Activated CD8-positive, alpha-beta memory T cell treated with anti-CD3 and anti-CD28 coated beads, Interleukin-2, amount 10 ng/mL, durations not matched to agents 7 days and 5 days (primary cell): ENCODE measurements around the gene NTNG2. TPM values are rescaled to one million over a fixed set of nuclear protein-coding genes. Genes with fewer than 3 reads are reported as not detected.
A peak's percentile ranks its signal among the peaks of the same experiment; 100 is the strongest.
"Not testable (repeated sequence)": the region's sequence is repeated elsewhere in the genome, so short reads cannot be mapped to it uniquely, and the experiment has no call there.

Experiments used
- ATAC-seq: fragments of 150-1000 bp; cut with Tn5 transposase; one replicate; pipeline ENCODE4 v1.10.0; 2021; ENCODE audit warnings: moderate library complexity
- CTCF ChIA-PET: fragments of 350-600 bp; sonication (Branson Sonifier 250); formaldehyde crosslinking; loops from one replicate; lab custom pipeline; 2021; ENCODE audit warnings: antibody characterized with exemption; lab: Charles Lee
- DNase-seq: peaks from one replicate; pipeline ENCODE4 v3.0.0-alpha.2; 2020
- H3K27ac Mint-ChIP-seq: one replicate; pipeline ENCODE4 v1.8.0; 2021; ENCODE audit warnings: mild to moderate bottlenecking, mixed read lengths
- H3K27me3 Mint-ChIP-seq: one replicate; pipeline ENCODE4 v1.8.0; 2021; ENCODE audit warnings: mixed read lengths
- H3K36me3 Mint-ChIP-seq: one replicate; pipeline ENCODE4 v1.8.0; 2021; ENCODE audit warnings: mild to moderate bottlenecking, mixed read lengths
- H3K4me1 Mint-ChIP-seq: one replicate; pipeline ENCODE4 v1.8.0; 2021; ENCODE audit warnings: mixed read lengths
- H3K4me3 Mint-ChIP-seq: one replicate; pipeline ENCODE4 v1.8.0; 2021; ENCODE audit warnings: mild to moderate bottlenecking, moderate library complexity, mixed read lengths
- H3K9me3 Mint-ChIP-seq: one replicate; pipeline ENCODE4 v1.8.0; 2022; ENCODE audit warnings: low read depth, mixed read lengths
- total RNA-seq, 2 experiments: library from RNA; stranded (reverse); gene quantifications; one replicate each; pipeline ENCODE4 v1.2.3, GENCODE V29; 2021

Gene NTNG2
- 10 to 100 TPM in 1 of 2 experiments, 1 to 10 TPM in 1; 7.9 to 14.5 TPM for total RNA-seq

- no peaks in the 10 kb centered on the region for H3K9me3 Mint-ChIP-seq
- peaks cover 3% of the 10 kb centered on the region for H3K36me3 Mint-ChIP-seq
- peak within 1 kb of the TSS; percentile 87 for H3K27ac Mint-ChIP-seq
- CTCF ChIA-PET = interaction anchor here (1.0 to 1.7 kb wide), 4 partner anchors 8 to 406 kb away, joined by 3 to 7 read pairs (median 5); no protein-coding TSS in a partner anchor
- H3K27me3 Mint-ChIP-seq = peaks cover 69% of the 10 kb centered on the region
- H3K4me1 Mint-ChIP-seq = peaks cover 14% of the 10 kb centered on the region
- H3K4me3 Mint-ChIP-seq = peak within 1 kb of the TSS; percentile 93
- ATAC-seq = no peak
- DNase-seq = no peak
These were observed at the start of gene NTNG2 for GRCh38 chr9:132161743-132162184. TSS of gene NTNG2 (plus strand) at chr9:132162058. CDS start at chr9:132166832, 4,774 bp downstream.

- no peaks in the 10 kb centered on the region for H3K36me3 Mint-ChIP-seq
- H3K4me1 Mint-ChIP-seq = no peaks in the 10 kb centered on the region
- no peak overlapping the region for H3K4me3 Mint-ChIP-seq
- H3K9me3 Mint-ChIP-seq = no peaks in the 10 kb centered on the region
- ATAC-seq = peak; percentile 64
- H3K27me3 Mint-ChIP-seq = peaks cover 41% of the 10 kb centered on the region
- DNase-seq = peak; percentile 59
- H3K27ac Mint-ChIP-seq = no peak overlapping the region
- CTCF ChIA-PET = interaction anchor here (1.0 to 1.3 kb wide), 2 partner anchors 12 to 351 kb away, joined by 3 read pairs; no protein-coding TSS in a partner anchor
These were observed 47.7 kb upstream of the NTNG2 start for GRCh38 chr9:132114102-132114707.

- no peak overlapping the region for H3K4me3 Mint-ChIP-seq
- no peak overlapping the region for H3K27ac Mint-ChIP-seq
- ATAC-seq = no peak
These were observed 45.3 kb upstream of the NTNG2 start for GRCh38 chr9:132116583-132116982.

GRCh38 chr9:132117694-132118093 lies 44.2 kb upstream of the NTNG2 start:
- Mint-ChIP-seq H3K27ac (no peak overlapping the region), H3K36me3 (no peaks in the 10 kb centered on the region), H3K4me3 (no peak overlapping the region), H3K4me1 (no peaks in the 10 kb centered on the region), H3K27me3 (peaks cover 48% of the 10 kb centered on the region), H3K9me3 (no peaks in the 10 kb centered on the region)
- ATAC-seq (no peak), DNase-seq (no peak)
- CTCF ChIA-PET = interaction anchor here (1.1 kb wide), 1 partner anchor 10 kb away, joined by 3 read pairs; no protein-coding TSS in a partner anchor

More at GRCh38 chr9:132116583-132116982, 45.3 kb upstream of the NTNG2 start:
- Mint-ChIP-seq H3K9me3 (no peaks in the 10 kb centered on the region), H3K4me1 (no peaks in the 10 kb centered on the region), H3K27me3 (peaks cover 41% of the 10 kb centered on the region), H3K36me3 (no peaks in the 10 kb centered on the region)
- CTCF ChIA-PET = no interaction called here
- no peak for DNase-seq

- no peak overlapping the region for H3K4me3 Mint-ChIP-seq
- no peak for DNase-seq
- CTCF ChIA-PET = no interaction called here
- peaks cover 5% of the 10 kb centered on the region for H3K4me1 Mint-ChIP-seq
- H3K27ac Mint-ChIP-seq = no peak overlapping the region
- H3K27me3 Mint-ChIP-seq = peaks cover 68% of the 10 kb centered on the region
- H3K36me3 Mint-ChIP-seq = no peaks in the 10 kb centered on the region
- ATAC-seq = no peak
- no peaks in the 10 kb centered on the region for H3K9me3 Mint-ChIP-seq
These were observed 40.8 kb upstream of the NTNG2 start for GRCh38 chr9:132121021-132121420.

GRCh38 chr9:132124800-132125199 lies 37.1 kb upstream of the NTNG2 start:
- peaks cover 78% of the 10 kb centered on the region for H3K27me3 Mint-ChIP-seq
- no peak overlapping the region for H3K4me3 Mint-ChIP-seq
- no peaks in the 10 kb centered on the region for H3K9me3 Mint-ChIP-seq
- no peaks in the 10 kb centered on the region for H3K36me3 Mint-ChIP-seq
- H3K4me1 Mint-ChIP-seq = peaks cover 19% of the 10 kb centered on the region
- DNase-seq = no peak
- ATAC-seq = no peak
- no peak overlapping the region for H3K27ac Mint-ChIP-seq
- CTCF ChIA-PET = no interaction called here

GRCh38 chr9:132125361-132125760 lies 36.5 kb upstream of the NTNG2 start:
- Mint-ChIP-seq H3K4me3 (no peak overlapping the region), H3K4me1 (peaks cover 19% of the 10 kb centered on the region), H3K9me3 (no peaks in the 10 kb centered on the region), H3K27ac (no peak overlapping the region), H3K27me3 (peaks cover 79% of the 10 kb centered on the region), H3K36me3 (no peaks in the 10 kb centered on the region)
- CTCF ChIA-PET = interaction anchor here (1.2 to 2.2 kb wide), 4 partner anchors 111 to 366 kb away, joined by 3 to 8 read pairs (median 4); no protein-coding TSS in a partner anchor
- no peak for ATAC-seq
- DNase-seq = no peak

GRCh38 chr9:132125944-132126679 lies 35.7 kb upstream of the NTNG2 start:
- CTCF ChIA-PET = interaction anchor here (0.7 to 2.2 kb wide), 8 partner anchors 11 to 367 kb away, joined by 3 to 8 read pairs (median 4); no protein-coding TSS in a partner anchor
- peaks cover 19% of the 10 kb centered on the region for H3K4me1 Mint-ChIP-seq
- H3K27me3 Mint-ChIP-seq = peaks cover 79% of the 10 kb centered on the region
- H3K27ac Mint-ChIP-seq = no peak overlapping the region
- no peaks in the 10 kb centered on the region for H3K36me3 Mint-ChIP-seq
- peak overlapping the region; percentile 53 for H3K4me3 Mint-ChIP-seq
- ATAC-seq = peak; percentile 51
- DNase-seq = peak; percentile 48
- H3K9me3 Mint-ChIP-seq = no peaks in the 10 kb centered on the region

GRCh38 chr9:132126680-132127236 lies 35.1 kb upstream of the NTNG2 start:
- no peaks in the 10 kb centered on the region for H3K9me3 Mint-ChIP-seq
- CTCF ChIA-PET = interaction anchor here (0.7 to 2.2 kb wide), 8 partner anchors 9 to 364 kb away, joined by 3 to 8 read pairs (median 4); no protein-coding TSS in a partner anchor
- H3K27me3 Mint-ChIP-seq = peaks cover 80% of the 10 kb centered on the region
- H3K27ac Mint-ChIP-seq = no peak overlapping the region
- no peaks in the 10 kb centered on the region for H3K36me3 Mint-ChIP-seq
- DNase-seq (no peak), ATAC-seq (peak; percentile 27)
- peak overlapping the region; percentile 53 for H3K4me3 Mint-ChIP-seq
- H3K4me1 Mint-ChIP-seq = peaks cover 19% of the 10 kb centered on the region

GRCh38 chr9:132127888-132128534 lies 33.8 kb upstream of the NTNG2 start:
- no peak for ATAC-seq
- peaks cover 80% of the 10 kb centered on the region for H3K27me3 Mint-ChIP-seq

GRCh38 chr9:132129535-132129934 lies 32.3 kb upstream of the NTNG2 start:
- ATAC-seq = no peak
- Mint-ChIP-seq H3K4me3 (no peak overlapping the region), H3K9me3 (no peaks in the 10 kb centered on the region), H3K27ac (no peak overlapping the region), H3K36me3 (no peaks in the 10 kb centered on the region), H3K4me1 (peaks cover 19% of the 10 kb centered on the region), H3K27me3 (peaks cover 80% of the 10 kb centered on the region)
- no peak for DNase-seq
- CTCF ChIA-PET = no interaction called here

More at GRCh38 chr9:132127888-132128534, 33.8 kb upstream of the NTNG2 start:
- Mint-ChIP-seq H3K4me3 (no peak overlapping the region), H3K36me3 (no peaks in the 10 kb centered on the region), H3K9me3 (no peaks in the 10 kb centered on the region), H3K27ac (no peak overlapping the region), H3K4me1 (peaks cover 19% of the 10 kb centered on the region)
- CTCF ChIA-PET = interaction anchor here (1.5 kb wide), 1 partner anchor 10 kb away, joined by 3 read pairs; no protein-coding TSS in a partner anchor
- DNase-seq = no peak

GRCh38 chr9:132134085-132134484 lies 27.8 kb upstream of the NTNG2 start:
- CTCF ChIA-PET = interaction anchor here (1.1 kb wide), 1 partner anchor 35 kb away, joined by 3 read pairs; no protein-coding TSS in a partner anchor
- not testable (repeated sequence) for H3K9me3 Mint-ChIP-seq, H3K36me3 Mint-ChIP-seq, H3K27ac Mint-ChIP-seq, ATAC-seq, DNase-seq, H3K4me1 Mint-ChIP-seq, H3K4me3 Mint-ChIP-seq
- peaks cover 63% of the 10 kb centered on the region for H3K27me3 Mint-ChIP-seq
